NCI-H1436 treated with DMSO at 0.1 percent for 48 hours (cell line): Measurements from ENCODE around the gene BOLA1.
"Not testable (repeated sequence)": the region's sequence is repeated elsewhere in the genome, so short reads cannot be mapped to it uniquely, and the experiment has no call there.

ENCODE experiments used
- DNase-seq: peaks from one replicate; lab custom pipeline; 2025; lab: John Stamatoyannopoulos, UW

BOLA1 gene

DNA sequence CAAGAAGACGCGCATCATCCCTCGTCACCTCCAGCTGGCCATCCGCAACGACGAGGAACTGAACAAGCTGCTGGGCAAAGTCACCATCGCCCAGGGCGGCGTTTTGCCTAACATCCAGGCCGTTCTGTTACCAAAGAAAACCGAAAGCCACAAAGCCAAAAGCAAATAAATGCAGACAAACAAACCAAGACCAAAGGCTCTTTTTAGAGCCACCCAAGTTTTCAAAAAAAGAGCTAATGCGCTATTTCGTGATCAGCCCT is 12.2 kb upstream of the BOLA1 start:
- not testable (repeated sequence) for DNase-seq

DNA sequence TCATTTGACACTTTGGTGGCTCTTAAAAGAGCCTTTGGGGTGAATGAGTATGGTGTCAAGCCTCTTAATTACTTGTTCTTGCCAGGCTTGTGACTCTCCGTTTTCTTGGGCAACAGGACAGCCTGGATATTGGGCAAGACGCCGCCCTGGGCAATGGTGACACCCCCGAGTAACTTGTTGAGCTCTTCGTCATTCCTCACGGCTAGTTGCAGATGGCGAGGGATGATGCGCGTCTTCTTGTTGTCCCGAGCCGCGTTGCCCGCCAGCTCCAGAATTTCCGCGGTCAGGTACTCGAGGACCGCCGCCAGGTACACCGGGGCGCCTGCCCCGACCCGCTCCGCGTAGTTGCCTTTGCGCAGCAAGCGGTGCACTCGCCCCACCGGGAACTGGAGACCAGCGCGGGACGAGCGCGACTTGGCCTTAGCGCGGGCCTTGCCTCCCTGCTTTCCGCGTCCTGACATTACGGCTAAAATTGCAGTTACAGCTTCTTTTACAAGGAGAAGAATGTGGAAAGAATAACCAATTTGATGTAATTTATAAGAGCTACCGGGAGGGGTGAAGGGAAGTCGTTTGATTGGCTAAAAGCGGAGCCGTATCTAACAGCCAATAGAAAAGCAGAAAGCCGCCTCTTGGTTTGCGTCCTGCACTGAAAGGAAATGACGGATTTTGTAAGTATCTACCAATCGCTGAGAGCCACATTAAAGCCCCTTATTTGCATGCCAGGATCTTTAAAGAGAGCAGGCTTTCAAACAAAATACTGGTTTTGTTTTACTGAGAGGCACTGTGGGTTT is 11.7 kb upstream of the BOLA1 start:
- DNase-seq = peak; percentile 98

DNA sequence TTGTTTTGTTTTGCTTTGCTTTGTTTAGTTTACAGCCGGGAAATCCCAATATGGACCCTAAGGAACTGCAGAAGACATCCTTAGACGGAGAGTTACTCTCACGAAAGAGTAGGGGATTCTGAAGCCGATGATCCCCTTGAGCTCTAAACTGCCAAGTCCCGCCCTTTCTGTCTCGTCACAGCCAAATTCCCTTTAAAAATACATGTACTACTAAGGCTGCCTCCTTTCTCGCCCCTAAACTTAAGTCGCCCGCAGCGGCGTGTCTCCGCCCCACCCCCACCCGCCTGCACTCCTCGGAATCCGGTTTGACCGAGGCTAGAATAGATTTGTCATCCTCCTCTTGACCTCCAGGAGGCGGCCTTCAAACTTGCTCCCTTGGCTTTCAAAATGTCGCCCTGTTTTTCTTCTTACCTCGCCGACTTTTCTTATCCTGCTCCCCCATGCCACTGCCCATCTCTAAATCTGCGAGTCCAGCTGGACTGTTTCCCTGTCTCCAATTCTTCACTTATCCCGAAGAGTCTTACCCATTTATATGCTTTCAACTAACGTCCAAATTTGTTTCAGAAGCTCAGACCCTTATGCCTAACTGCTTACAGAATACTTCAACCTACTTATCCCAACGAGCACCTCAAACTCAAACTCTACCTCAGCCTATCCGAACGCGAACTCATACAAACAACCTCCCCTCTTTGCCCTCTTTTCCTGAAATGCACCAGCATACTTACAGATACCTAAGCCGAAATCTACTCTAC is 10.9 kb upstream of the BOLA1 start:
- peak; percentile 66 for DNase-seq

DNA sequence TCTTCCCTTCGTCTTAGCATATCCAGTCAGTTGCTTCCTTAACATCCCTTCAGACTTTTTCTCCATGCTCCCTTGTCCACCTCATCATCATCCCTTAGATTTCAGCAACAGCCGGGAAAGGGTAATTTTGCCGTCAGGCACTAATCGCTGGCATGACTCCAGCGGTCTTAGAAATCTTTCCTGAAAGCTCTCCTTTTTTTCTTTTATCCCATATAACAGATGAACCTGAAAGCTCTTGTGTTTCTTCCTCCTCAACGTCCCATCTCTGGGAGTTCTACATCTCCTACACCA is 10.4 kb upstream of the BOLA1 start:
- no peak for DNase-seq

DNA sequence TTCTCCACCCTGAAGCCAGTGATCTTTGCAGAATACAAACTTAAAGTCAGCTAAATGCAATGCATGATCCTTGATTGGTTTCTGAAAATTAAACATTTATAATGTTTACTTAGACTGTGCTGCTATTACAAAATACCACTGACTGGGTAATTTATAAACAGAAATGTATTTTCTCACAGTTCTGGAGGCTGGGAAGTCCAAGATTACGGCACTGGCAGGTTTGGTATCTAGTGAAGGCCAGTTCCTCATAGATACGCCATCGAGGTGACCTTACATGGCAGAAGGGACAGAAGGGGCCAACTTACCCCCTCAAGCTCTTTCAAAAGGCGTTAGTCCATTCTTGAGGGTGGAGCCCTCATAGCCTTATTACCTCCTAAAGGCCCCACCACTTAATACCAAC is 2.8 kb upstream of the BOLA1 start:
- no peak for DNase-seq

DNA sequence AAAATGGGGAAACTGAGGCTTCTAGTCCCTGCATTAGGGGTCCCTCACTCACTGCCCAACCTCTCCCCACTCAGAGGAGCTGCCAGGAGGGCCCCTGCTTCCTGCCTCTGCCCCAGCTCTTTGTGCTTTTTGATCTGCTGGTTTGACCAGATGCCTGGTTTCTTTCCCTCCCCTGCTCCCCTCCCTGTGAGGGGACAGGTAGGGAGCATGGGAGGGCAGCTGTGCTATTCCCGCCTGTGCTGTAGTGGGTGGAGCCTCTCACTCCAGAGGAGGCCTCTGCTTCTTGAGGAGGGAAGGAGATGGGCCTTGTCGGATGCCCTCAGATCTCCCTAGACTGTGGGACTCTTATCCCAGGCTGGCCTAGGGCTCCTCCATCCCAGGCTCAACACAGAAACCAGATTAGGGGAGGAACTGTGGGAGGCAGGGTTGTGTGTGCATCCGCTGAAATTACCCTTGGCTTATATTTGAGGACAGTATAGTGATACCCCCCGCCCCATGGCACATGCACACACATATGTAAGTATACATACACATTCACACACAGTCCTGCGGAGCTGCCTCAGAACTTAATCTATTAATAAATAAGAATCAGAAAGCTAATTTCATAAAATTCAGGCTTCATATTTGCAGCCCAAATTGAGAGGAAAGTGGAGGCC is 4.6 kb downstream of the BOLA1 start:
- no peak for DNase-seq

DNA sequence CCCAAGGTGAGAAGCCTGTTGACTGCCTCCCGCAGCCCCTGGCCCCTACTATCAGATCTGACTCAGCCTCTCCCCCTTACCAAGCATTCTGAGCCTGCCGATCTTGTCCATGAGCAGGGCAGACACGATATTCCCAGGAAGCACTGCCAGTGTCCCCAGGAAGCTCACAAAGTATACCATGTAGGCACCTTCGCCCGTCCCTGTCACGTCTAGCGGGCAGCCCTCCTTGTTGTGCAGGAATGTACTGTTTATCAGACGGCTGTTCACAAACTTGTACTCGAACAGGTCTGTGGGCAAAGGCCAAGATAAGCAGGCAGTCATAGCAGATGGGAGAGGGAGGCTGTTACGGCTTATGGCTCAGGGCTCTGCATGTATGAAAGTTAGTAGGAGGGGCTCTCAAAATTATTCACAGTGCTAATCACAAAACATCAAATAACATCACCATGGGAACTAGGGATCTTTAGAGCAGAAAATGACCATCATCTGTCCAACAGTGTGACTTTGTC is 7.3 kb downstream of the BOLA1 start:
- DNase-seq = no peak

DNA sequence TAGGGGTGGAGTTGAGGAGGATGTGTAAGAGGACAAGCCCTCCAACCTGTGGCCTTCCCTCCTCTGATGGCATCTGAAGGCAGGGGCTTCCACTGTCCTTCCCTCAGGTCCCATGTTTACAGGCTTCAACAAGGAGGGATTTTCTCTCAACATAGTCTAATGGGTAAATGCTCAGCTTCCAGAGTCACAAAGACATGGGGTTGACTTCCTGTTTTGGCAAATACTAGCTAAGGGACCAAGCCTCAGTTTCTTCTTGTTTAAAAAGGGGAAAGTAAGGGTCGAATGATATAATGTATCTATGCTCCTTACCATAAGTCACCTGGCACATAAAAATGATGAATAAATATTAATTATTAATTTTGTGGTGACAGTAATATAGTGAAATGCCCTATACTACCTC is 15.2 kb downstream of the BOLA1 start:
- no peak for DNase-seq

DNA sequence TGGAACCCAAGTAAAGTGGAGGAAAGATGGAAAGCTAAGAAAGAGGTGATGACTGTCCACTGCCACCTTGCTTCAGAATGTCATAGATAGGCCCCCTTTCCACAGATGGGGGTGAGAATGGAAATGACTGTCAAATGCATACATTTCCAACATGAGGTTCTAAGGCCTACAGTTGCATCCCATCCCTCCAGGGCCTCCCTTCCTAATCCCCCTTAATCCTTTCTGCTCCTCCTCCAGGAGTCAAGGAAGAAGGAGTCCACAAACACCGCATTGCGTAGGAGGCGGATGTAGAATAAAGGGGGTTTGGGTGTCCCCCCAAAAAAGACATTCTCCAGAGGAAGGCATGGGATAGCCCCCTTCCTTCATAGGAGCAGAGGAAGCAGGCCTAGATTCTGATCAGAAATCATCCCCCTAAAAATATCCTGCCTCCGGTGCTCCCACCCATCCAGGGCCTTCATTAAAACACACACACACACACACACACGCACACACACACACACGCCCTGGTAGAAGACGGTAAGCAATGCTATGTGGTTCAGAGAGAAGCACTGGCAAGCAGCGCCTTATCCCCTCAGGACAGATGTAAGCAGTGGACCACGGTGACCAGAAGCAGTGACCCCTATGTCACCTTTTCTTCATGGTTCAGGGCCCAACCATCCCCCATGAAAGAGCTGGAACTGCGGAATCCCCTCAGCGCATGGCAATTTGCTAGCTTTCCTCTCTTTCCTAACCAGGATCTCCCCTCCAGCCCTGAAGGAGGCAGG is 16.2 kb downstream of the BOLA1 start:
- no peak for DNase-seq

DNA sequence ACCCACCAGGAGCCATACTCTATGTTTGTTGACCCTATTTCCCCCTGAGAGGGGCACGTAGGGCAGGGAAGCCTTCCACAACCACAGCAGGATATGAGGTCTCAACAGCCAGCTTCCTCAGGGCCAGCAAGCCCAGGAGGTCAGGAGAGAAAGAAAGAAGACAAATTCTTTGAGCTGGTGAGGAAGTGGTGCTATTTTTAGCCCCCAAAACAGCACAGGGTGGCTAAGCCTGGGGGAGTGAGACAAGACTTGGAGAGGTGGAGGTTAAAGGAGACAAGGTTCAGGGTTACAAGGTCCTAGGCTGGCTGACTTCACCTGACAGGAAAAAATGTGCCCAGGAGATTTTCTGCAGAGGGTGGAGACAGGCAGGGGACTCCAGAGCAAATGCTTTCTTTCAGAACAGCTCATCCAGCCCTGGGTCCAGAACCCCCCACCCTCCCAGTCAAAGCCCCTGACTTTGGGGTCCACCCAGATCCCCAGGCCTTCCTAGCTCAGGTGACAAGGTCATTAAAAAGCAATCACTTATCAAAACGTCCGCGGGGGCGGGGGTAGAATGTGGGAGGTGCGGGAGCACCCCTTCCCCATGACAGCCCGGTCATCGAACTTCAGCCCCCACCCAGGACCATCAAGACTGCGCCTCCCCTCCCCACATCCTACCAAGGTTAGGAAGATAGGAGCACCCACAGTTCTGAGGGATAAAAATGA is 17.0 kb downstream of the BOLA1 start:
- no peak for DNase-seq

DNA sequence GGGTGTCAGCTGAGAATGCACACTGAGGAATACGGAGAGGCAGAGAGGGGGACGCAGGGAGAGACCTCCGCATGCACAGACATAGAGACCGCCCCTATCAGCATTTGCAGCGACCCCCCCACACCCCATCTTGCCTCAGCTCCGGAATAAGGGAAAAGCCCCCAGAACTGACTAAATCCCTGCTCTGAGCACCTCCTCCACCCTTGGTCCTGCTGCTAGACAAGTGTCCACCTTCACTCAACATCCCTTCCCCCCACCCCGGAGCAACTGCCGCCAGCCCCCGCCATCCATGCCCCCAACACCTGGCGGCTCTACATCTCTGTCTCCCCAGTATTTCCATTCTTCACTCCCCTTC is 17.5 kb downstream of the BOLA1 start:
- no peak for DNase-seq

DNA sequence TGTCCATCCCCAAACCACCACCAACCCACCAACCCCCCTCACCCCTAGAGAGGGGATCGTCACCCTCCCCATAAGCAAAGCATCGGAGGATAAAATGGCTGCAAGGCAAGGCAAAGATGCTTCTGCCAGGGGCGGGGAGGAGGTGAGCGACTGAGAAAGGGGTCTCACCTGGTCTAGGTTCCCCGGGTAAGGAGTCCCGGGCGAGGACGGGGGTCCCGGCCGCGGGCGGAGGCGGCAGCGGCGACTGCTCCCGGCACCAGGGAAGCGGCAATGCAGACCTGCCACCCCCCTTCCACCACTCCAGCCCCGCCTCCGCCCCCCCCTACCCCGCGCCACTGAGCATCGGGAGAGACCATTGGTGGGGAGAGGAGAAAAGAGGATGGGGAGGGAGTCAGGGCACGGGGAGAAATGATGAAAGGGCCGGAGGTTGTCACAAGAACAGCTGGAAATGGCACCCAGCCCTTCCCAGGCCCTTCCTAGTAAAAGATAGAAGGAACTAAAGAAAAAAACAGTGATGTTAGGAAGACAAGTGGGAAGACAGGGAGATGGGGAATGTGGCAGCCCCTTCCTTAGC is 18.3 kb downstream of the BOLA1 start, which contains the start of gene SV2A:
SV2A (minus strand) TSS at position 274 of the 574 bp plus-strand sequence. CDS start 4,004 bp downstream, outside the sequence.
- DNase-seq = peak; percentile 12

DNA sequence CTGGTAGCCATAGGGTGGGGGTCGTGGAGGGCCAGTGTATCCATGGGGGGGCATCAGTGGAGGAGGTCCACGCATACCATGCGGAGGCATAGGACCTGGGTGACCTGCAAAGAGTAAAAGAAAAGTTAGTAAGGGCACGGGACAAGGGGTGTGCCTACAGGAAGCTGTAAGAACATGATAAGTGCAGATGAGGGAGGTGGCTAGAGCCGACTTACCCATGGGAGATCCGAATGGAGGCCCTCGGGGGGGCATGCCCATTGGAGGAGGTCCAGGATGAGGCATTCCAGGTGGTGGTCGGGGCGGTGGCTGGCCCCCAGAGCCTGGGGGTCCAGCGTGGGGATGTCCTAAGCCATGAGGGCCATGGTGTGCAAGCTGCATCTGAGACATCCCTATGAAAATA is 24.3 kb downstream of the BOLA1 start:
- no peak for DNase-seq

DNA sequence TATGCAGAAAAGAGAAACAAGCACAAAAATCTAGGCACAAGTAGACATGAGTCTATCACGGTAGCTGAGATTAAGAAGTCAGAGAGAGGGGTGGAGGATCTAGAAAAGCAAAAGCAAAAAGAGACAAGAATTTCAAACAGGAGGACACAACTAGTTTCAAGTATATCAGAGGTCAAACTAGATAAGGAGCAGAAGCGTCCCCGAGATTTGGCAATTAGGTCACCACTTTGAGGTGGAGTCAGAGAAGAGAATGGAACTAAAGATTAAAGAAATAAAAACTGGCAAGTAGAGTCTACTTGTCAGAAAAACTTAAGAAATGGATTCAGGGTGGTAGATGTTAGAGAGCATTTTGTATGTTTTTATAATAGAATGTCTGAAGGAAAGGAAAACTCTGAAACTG is 26.0 kb downstream of the BOLA1 start:
- no peak for DNase-seq

DNA sequence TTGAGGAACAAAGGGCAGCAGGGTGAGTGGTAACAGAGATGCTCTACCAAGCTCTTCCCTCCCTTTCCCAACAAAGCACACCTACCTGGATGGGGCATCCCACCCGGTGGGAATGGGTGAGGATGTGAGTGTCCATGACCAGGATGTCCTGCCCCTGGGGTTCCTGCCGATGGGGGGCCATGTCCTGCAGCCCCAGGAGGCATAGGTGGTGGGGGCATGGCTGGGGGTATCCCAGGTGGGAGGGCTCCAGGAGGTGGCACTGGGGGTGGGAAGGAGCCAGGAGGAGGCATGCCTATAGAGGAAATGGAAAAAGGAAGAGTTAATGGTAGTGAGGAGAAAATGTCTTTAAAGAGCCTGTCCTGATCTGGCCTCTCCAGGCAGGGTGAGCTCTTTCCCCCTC is 26.4 kb downstream of the BOLA1 start:
- no peak for DNase-seq

DNA sequence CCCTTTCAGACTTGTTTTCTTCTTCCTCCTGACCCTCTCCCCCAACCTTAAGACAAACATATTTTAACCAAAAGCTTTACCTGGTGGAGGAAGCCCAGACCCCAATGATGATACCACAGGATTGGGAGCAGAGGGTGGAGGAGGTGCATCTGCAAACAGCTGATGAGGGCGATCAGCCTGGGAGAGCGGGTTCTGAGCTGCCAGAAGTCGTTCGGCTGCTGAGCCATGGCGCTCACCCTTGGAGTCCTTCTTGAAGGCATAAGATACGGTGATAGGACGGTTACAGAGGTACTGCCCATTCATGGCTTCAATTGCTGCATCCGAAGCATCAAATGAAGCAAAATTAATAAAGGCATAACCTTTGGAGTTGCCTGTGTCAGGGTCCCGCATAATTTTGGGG is 26.9 kb downstream of the BOLA1 start:
- no peak for DNase-seq

DNA sequence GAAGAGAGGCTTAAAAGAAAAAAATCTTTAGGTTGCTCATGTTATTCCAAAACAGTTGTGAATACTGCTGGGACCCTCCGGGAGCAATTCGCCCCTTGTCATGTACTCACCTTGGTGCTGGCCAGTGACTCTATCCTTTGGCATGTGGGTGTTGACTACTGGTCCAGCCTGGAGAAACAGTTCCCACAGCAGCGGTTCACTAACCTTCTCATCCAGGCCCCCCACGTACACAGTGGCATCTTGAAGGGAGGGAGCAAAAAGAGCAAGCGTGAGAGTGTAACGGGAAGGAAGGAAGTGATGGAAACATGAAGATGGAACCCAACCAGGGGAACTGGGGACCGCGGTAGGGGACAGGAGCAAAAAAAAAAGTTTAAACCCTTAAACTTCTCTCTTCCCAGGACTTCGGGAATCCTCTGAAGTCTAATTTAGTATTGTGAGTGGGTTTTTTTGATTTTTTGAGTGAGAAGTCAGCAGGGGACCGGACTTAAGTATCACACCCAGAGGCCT is 27.7 kb downstream of the BOLA1 start:
- DNase-seq = no peak

DNA sequence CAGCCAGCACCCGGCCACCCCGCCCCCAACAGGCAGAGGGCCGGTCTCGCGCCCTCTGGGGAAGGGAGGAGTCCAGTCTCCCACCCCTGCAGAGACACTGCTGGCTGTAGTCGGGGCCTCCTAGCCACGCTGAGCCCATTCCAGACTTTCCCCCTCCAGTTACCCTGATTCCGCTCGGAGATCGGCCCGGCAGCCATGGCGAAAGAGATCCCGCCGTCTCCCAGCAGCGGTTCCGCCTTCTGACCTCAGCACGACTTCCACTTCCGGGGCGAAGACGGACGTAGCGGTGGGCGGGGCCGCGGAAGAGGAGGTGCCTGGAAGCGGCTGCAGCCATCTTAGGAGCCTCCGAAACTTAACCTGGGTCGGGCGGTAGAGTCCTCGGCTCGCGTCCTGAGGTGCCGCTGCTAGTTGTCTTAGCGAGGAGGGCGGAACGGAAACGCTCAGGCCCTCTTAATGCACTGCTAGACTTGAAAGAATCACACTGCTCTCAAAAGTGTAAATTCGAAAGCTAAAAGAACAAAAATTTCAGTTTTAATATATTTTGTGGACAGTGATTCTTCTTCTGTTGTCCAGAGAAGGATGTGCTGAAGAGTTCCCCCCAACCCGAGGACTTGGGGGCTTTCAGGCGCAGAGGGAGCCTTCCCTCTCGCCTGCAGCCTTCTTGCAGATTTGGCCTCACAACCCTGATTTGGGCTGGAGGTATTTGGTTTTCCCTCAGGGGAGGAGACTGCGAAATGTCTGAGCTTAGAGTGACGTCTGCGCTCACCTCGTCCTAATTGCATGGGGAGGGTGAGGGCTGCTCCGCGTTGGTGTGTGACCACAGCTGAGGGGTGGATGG is 28.4 kb downstream of the BOLA1 start, which contains the start of gene SF3B4:
SF3B4 (minus strand) TSS at position 241 of the 838 bp plus-strand sequence; CDS start at position 197, 44 bp downstream.
- DNase-seq = peak; percentile 78

DNA sequence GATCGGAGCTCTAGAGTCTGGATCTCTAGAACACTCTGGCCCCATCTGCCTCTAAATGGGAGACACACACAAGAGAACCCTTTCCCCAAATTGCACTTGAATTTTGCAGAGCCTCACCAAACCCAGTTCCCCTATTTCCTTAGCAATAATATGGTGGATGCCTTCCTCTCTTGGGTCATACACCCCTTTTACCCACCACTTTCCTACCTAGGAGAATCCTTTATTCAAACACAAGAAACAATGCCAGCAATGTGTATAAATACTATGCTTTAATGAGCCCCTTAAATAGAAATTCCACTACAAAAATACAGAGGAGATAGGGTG is 29.0 kb downstream of the BOLA1 start:
- no peak for DNase-seq

DNA sequence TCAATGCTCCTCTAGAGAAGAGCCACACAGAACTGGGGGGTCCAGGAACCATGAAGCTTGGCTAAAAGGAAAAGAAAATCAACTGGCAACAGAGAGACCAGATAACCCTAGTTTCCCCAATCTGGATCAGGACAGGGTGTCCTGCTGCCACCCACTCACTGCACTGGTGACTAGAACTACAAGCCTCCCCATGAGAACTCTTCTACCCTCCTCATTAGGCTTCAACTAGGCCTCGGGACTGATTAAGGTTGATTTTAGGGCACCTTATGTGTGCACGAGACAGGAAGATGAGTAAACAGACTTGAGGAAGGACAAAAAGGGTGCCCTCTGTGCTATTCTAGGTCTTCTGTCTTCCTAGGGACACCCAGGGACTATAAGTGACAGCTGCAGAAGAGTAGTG is 30.5 kb downstream of the BOLA1 start:
- no peak for DNase-seq
